HG02970 (cell line): Measurements from ENCODE around the gene ATP8B1.
A peak's percentile ranks its signal among the peaks of the same experiment; 100 is the strongest.

Experiments used
- ATAC-seq: cut with Tn5 transposase; IDR thresholded peaks from one replicate; pipeline ENCODE4 v1.9.1; 2021; ENCODE audit warnings: mild to moderate bottlenecking, moderate library complexity, moderate number of reproducible peaks; ENCODE audit not compliant: unreplicated experiment, low FRiP score

The ATP8B1 gene

DNA sequence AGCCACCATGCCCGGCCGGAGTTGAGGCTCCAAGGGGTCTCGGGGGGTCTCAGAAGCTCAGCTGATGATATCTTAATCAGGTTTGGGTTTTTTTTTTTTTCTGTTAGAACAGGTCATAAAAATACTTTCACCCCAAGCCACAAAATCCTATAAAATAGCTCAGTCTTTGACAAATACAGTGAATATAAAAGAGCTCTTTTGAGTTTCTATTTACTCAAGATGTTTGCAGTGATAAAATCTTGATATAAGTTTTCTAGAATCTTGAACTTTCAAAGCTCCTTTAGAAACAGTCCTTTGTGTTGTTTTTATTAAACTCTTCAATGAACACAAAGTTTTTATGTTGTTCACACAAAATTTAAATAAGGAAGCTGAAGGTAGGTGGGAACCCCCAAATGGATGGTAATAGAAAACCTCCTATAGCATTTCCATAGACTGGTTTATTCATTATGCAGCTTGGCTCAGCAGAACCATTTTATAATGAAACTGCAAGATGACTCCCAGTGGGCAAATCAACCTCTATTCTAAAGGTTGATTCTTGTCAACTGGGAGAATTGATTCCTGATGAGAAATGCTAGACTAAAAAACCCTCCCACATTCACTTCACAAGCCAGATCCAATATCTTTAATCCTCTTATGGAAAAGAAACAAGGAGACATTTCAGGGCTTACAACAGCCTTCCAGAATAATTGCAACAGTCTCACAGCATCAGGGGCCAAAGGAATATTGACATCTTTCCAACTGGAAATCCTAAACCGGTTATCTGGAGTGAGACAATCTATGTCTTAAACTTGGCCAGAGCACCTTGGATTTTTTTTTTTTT, 167.9 kb downstream of the ATP8B1 start:
- ATAC-seq: no peak

DNA sequence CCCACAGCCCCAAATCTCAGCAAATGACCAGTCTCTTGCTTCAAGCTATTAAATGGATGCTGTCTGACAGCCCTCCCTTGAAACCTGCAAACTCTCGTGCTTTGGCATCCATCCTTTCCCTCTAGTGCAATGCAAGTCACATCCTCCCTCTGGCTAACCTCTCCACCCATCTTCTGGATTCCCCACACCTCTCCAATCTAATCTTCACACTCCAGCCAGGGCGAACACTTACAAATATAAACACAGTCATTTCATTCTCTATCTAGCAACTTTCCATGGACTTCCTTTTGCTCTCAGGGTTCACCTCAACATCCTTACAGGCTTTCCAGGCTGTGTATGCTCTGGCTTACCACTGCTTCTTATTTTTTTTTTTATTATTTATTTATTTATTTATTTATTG, 171.4 kb downstream of the ATP8B1 start:
- ATAC-seq: no peak

DNA sequence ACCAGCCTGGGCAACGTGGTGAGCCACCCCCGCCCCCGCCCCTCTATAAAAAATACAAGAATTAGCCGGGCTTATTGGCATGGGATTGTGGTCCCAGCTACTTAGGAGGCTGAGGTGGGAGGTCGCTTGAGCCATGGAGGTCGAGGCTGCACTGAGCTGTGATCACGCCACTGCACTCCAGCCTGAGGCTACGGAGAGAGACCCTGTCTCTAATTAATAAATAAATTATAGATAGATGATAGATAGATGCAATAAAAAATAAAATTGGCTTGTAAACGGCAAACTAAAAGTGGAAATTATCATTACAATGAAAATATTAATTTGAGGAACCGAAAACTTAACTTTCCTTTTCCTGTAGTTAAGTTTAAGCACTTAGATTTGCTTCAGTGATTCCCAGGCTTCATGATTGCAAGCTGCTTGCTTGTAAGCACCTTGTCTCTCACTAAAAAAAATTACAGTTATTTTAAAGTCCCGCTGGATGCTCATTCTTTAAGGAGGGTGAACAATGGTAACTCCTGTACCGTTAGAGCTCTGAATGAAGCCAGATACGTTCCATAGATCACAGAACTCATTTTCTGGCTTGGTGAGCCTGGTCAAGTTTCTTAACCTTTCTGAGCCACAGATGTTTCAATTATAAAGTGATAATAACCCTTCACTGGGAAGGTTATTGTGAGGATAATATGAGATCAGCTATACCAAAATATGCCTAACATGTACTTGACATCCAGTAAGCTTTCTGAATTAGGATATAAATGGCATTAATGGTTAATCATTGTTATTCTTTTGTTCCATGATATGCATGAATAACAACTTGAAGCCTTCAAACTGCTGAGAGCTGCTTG, 172.1 kb downstream of the ATP8B1 start:
- peak; percentile 15 for ATAC-seq

DNA sequence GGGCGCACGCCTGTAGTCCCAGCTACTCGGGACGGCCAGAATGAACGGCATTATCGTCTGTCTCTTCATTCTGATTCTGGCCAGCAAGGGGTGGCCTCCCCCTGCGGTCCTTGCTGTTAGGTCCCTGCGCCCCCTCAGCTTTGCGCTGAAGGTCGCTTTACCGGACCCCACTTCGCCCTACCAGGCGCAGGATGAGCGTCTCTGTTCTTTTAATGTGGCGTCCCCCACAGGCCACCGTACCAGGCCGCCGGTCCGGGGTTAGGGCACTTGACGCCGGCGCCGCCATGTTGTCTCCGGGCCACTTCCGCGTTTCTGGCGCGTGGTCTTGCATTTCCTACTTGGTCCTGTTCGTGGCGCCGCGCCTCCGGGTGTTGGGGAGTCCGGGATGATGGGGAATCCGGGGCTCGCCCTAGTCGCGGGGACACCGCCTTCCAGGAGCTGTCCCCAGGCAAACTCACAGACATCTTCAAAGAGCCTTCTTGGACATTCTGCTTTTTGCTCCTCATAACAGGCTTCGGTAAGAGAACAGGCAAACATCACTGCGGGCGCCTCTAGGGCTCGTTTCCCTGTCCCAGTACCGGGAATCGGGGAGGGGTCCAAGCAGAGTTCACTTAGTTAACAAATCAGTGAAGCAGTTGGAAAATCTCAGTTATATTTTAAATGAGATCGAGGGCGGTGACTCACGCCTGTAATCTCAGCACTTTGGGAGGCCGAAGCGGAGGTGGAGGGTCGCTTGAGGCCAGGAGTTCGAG, 172.9 kb downstream of the ATP8B1 start:
- peak; percentile 89 for ATAC-seq

DNA sequence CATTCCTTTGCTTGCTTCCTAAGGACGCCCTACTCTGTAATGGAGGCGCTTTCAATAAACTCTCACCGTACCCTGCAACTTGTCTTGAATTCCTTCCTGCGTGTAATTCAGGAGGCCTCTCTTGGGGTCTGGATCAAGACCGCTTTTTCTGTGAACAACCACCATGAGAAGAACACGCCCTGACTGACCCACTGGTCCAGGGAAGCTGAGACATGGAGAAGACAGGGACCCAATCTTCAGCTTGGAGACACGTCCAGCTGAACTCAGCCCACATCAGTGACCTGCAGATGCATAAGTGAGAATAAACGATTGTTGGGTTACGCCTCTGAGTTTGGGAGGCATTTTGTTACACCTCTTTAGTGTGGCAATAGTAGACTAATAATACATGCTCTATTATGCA, 173.7 kb downstream of the ATP8B1 start:
- no peak for ATAC-seq

DNA sequence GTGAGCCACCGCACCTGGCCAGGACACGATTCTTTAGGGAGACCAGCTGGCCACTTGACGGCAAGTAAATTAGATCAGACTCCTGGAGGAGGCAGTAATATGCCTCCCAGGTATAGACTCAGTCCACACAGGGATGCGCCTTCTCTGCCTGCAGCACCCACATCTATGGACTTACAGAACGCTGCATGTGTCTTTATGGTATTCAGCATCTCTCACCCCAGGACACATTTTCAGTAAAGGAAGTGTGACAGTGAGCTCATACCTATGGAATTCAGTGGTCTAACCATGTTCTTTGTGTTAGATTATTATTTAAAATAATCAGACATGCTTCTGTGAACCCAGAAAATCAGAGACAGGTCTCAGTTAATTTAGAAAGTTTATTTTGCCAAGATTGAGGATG, 175.6 kb downstream of the ATP8B1 start:
- no peak for ATAC-seq

DNA sequence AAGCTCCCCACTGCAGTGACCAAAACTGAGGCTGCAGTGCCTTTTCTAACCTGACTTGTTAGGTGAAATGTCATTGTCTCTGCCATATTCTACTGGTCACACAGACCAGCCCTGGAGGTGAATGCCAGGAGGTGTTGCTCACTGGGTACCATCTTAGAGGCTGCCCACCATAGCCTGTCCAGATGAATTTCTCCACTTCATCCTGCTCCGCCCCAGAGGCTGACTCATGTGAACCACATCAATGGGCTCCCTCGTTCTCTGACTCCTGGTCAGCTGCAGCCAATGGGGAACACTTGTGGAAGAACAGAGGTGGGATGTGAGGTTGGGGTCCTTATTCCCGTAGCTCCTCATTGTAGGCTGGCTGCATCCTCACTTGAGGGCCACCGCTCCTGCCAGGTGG, 178.1 kb downstream of the ATP8B1 start:
- no peak for ATAC-seq

DNA sequence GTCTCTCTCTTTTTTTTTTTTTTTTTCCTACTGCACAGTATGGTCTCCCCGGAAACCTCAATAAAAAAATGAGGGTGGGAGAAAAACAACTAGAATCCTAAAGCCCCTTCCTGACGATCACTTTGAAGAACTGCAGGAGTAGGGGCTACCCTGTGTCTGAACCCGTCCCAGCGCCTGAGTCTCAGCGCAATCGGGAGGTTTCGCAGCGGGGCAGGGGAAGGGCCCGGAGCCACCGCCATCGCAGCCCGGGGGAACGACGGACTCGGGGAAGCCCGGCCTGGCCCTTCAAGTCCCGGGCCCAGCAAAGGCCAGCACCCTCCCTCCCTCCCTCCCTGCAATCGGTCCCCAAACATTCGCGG, 181.9 kb downstream of the ATP8B1 start:
- no peak for ATAC-seq

DNA sequence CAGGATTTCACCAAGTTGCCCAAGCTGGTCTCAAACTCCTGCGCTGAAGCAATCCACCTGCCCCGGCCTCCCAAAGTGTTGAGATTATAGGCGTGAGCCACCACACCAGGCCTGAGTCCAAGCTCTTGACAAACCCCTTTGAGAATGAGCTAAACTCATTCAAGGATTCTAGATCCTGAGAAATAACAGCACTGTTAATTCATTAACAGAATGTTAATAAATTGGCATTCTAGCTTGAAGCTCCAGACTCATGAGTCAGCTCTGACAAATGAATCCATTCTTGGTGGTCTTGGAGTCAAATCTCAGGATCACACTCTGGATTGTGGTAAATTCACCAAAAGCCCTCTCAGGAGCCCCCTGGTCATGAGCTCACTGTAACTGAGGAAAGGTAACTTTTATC, 183.2 kb downstream of the ATP8B1 start:
- no peak for ATAC-seq

DNA sequence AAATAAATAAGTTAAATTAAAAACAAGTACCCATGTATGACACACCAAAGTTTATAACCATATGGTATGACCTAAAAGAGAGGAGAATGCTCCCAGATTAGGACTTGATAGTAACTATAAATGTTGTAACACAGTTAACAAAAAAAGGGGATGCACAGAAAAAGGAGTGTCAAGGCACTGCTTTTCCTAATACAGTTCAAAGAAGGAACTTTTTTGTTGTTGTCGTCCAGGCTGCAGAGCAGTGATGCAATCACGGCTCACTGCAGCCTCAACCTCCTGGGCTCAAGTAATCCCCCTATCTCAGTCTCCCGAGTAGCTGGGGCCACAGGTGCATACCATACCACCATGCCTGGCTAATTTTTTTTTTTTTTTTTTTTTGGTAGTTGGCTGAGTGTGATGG, 184.2 kb downstream of the ATP8B1 start:
- no peak for ATAC-seq

DNA sequence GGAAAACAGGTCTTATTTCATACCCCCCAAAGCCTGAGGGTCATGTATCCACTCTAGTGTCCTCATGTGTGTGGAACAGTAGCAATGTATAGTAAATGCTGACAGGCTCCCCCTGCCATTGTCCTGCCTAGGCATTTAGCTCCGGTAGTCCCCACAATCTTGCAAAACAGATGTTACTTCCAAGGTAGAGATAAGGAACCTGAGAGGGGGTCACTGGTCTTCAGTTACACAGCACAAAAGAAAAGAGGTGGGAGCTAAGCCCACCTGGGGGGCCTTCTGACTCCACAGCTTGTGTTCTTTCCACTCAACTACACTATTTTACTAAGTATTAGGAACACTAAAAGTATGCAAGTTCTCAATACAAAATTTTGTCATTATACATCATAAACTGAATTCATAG, 199.2 kb downstream of the ATP8B1 start:
- no peak for ATAC-seq
